SK-N-MC (cell line): ENCODE results near the gene SCYL1.

Source experiments
- EZH2 ChIP-seq: fragments of 200-600 bp; sonication (generic); IDR thresholded peaks from one replicate; pipeline ENCODE4 v1.6.1; 2017; ENCODE audit warnings: antibody characterized with exemption
- POLR2AphosphoS5 ChIP-seq: IDR thresholded peaks from 2 replicates; pipeline ENCODE4 v1.6.1; 2012; ENCODE audit warnings: mild to moderate bottlenecking, low read depth, low read length, borderline replicate concordance

- TF ChIP-seq POLR2AphosphoS5 (no peak), EZH2 (no peak)
Measured at GRCh38 chr11:65583589-65583988, 58.7 kb downstream of the SCYL1 start.
